BE2C (cell line): ENCODE measurements around the gene SYNE1.

Source experiments
- DNase-seq: peaks from one replicate; pipeline ENCODE4 v3.0.0-alpha.2; 2020
- H3K27me3 ChIP-seq: fragments of 250-450 bp; sonication (Bioruptor Pico); 2 replicates; pipeline ENCODE4 v1.5.1; 2020; ENCODE audit warnings: mild to moderate bottlenecking
- H3K36me3 ChIP-seq: fragments of 250-450 bp; sonication (Bioruptor Pico); 2 replicates; pipeline ENCODE4 v1.5.1; 2020; ENCODE audit warnings: mild to moderate bottlenecking
- H3K4me1 ChIP-seq: fragments of 250-450 bp; sonication (Bioruptor Pico); 2 replicates; pipeline ENCODE4 v1.5.1; 2020
- H3K4me3 ChIP-seq: 2 replicates; pipeline ENCODE4 v1.5.1; 2011; ENCODE audit warnings: low read depth, low read length
- H3K9me3 ChIP-seq: fragments of 250-450 bp; sonication (Bioruptor Pico); 2 replicates; pipeline ENCODE4 v1.5.1; 2020
- TF ChIP-seq, protein P1 (sequence below): IDR thresholded peaks from 2 replicates; pipeline ENCODE4 v1.5.1; 2012; ENCODE audit warnings: mild to moderate bottlenecking, low read depth, low read length

The SYNE1 gene

DNA sequence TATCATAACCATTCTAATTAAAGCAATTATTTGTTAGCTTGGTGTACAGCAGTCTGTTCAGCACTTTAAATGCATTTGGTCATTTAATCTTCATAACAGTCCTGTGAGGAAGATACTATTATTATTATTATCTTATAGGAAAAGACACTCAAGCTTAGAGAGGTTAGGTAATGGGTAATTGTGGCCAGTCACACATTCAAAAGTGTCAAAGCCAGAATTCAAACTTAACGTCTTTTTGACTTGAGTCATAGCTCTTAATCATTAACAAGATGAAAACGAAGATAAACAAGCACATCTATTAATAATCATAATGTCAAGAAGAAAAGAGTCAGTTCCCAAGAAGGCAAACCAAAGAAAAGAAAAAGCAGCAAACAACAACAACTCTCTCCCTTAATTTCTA is 251.0 kb downstream of the SYNE1 start:
- no peak overlapping the region for H3K4me3 ChIP-seq
- H3K36me3 ChIP-seq, result no peaks in the 10 kb centered on the region
- TF ChIP-seq, protein P1, sequence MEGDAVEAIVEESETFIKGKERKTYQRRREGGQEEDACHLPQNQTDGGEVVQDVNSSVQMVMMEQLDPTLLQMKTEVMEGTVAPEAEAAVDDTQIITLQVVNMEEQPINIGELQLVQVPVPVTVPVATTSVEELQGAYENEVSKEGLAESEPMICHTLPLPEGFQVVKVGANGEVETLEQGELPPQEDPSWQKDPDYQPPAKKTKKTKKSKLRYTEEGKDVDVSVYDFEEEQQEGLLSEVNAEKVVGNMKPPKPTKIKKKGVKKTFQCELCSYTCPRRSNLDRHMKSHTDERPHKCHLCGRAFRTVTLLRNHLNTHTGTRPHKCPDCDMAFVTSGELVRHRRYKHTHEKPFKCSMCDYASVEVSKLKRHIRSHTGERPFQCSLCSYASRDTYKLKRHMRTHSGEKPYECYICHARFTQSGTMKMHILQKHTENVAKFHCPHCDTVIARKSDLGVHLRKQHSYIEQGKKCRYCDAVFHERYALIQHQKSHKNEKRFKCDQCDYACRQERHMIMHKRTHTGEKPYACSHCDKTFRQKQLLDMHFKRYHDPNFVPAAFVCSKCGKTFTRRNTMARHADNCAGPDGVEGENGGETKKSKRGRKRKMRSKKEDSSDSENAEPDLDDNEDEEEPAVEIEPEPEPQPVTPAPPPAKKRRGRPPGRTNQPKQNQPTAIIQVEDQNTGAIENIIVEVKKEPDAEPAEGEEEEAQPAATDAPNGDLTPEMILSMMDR, result no peak
- peaks cover 30% of the 10 kb centered on the region; the same call in 1 of the 2 replicates for H3K27me3 ChIP-seq
- no peaks in the 10 kb centered on the region for H3K4me1 ChIP-seq
- DNase-seq, result no peak
- no peaks in the 10 kb centered on the region for H3K9me3 ChIP-seq

DNA sequence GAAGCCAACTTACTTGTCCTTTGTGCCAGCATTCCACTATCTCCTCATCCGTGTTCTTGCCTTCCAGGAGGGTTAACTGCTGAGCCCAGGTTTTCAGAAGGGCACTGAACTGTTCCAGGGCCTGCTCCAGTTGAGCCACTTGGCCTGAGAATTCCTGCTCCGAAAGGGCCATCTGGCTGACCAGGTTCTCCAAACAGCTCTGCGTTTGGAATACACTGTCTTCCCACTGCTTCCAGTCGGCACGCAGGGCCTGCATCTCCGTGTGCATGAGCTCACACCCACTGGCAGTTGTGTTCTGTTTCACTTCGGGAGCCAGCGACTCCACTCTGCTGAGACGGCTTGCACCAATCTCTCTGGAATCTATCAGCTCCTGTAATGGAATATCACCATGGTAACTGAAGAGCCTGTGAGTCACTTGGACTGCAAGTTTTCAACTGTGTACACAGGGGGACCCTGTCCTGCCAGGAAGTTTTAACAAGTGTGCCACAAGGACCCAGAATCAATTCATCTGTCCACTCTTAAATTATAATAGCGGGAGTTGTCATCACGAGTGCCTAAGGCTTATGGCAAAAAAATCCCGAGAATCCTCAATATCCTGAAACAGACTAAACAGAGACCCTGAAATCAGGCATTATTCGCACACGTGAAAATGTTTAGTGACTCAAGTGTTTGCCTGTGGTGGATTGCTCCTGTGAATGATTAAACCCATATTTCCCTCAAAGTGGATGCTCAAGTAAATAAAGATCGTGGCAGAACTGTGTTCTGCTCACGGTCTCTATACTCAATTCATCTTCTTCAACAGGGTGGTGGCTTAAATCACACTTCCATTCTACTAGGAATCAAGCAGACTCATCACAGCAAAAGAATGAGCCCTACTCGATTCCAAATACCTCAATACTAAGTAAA is 255.9 kb downstream of the SYNE1 start:
- no peaks in the 10 kb centered on the region for H3K4me1 ChIP-seq
- H3K36me3 ChIP-seq, result no peaks in the 10 kb centered on the region
- DNase-seq, result peak; percentile 36
- peaks cover 40% of the 10 kb centered on the region for H3K27me3 ChIP-seq
- H3K4me3 ChIP-seq, result peak overlapping the region; percentile 32
- TF ChIP-seq, protein P1, result no peak
- no peaks in the 10 kb centered on the region for H3K9me3 ChIP-seq

DNA sequence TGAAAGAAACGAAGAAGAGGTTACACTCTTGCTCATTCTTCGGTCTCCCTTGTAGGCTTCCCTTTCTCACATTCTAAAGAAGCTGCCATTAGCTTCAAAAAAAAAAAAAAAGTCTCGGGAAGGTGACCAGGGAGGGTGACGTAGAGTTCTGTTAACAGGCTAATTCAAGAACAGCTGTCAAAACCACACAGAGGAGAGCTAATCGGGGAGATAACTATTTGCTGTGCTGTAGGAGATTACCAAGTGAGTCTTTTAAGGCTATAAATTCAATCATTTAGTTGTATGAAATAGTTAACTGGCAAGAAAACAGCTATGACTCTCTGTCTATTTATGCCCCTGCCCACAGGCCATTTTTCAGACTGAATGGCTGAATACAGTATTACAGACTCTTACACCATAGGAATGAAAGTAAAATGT is 256.8 kb downstream of the SYNE1 start:
- no peak for DNase-seq
- TF ChIP-seq, protein P1, result no peak
- no peaks in the 10 kb centered on the region for H3K36me3 ChIP-seq
- no peak overlapping the region for H3K4me3 ChIP-seq
- no peaks in the 10 kb centered on the region for H3K4me1 ChIP-seq
- H3K27me3 ChIP-seq, result peaks cover 38% of the 10 kb centered on the region
- H3K9me3 ChIP-seq, result no peaks in the 10 kb centered on the region

DNA sequence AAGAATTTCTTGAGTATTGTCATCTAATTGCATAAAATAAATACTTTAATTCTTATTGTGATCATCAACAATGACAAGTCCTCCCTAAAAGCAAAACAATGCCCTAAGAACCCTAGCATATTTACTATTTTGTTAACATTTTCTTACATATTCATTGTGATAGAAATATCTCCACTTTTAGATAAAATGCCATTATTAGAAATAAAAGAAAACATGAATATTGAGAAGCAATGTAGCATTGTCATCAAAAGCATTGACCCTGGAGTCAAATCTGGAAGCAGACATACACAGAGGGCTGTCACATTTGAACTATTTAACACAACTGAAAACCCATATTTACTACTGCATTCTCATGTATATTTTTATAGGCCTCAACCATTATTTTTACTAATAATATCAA is 257.7 kb downstream of the SYNE1 start:
- TF ChIP-seq, protein P1, result no peak
- H3K36me3 ChIP-seq, result no peaks in the 10 kb centered on the region
- no peaks in the 10 kb centered on the region for H3K9me3 ChIP-seq
- no peaks in the 10 kb centered on the region for H3K4me1 ChIP-seq
- peaks cover 34% of the 10 kb centered on the region for H3K27me3 ChIP-seq
- no peak overlapping the region for H3K4me3 ChIP-seq
- no peak for DNase-seq

DNA sequence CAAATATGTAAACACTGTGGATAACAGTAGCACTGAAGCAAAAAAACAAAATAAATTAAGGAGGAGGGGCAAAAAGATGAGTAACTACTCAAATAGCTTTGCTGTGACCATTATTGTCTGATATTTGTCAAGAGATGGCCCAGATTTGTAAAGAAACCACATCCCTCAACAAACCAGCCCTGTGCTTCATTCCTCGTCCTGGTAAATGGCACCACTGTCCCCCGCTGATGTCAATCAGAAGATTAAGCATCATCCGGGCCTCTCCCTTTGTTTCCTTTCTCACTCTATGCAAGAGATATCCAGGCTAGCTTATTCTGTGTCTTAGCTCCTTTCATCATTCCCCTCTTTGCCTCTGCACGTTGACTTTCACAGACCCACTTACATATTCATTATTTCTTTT is 259.0 kb downstream of the SYNE1 start:
- H3K9me3 ChIP-seq, result no peaks in the 10 kb centered on the region
- no peaks in the 10 kb centered on the region for H3K4me1 ChIP-seq
- no peaks in the 10 kb centered on the region for H3K36me3 ChIP-seq
- no peak for DNase-seq
- H3K27me3 ChIP-seq, result peaks cover 23% of the 10 kb centered on the region
- TF ChIP-seq, protein P1, result no peak
- no peak overlapping the region for H3K4me3 ChIP-seq

DNA sequence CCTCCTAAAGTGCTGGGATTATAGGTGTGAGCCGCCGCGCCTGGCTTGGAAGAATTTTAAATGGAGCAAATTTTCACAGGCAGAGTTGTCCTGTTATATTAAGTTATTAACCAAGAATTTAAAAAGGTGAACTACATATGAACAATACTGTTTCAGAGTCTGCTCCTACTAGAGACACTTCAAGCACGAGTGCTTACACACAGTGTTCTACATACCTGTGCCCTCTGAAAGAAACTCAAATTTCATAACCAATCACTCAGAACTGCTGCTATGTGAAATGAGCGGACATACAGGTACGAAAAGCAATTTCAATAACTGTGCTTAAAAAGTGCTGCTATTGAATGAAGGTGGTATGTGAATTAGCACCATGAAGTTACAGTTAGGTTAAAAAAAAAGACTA is 262.0 kb downstream of the SYNE1 start:
- peaks cover 11% of the 10 kb centered on the region for H3K27me3 ChIP-seq
- H3K4me3 ChIP-seq, result no peak overlapping the region
- H3K4me1 ChIP-seq, result no peaks in the 10 kb centered on the region
- TF ChIP-seq, protein P1, result no peak
- no peak for DNase-seq
- H3K36me3 ChIP-seq, result no peaks in the 10 kb centered on the region
- no peaks in the 10 kb centered on the region for H3K9me3 ChIP-seq
